Astrocyte of the cerebellum (primary cell): ENCODE data around the gene MAN1C1.

Source experiments
- DNase-seq: peaks from one replicate; pipeline ENCODE4 v3.0.0-alpha.2; 2011; ENCODE audit warnings: low read depth
- H3K4me3 ChIP-seq: 2 replicates; pipeline ENCODE4 v1.5.1; 2011; ENCODE audit warnings: mild to moderate bottlenecking, low read depth, low read length, moderate library complexity
- in situ Hi-C: cut with HindIII; loops from 2 replicates; pipeline ENCODE4 v1.10.0; 2017; ENCODE audit warnings: low sequenced_read_pairs
- TF ChIP-seq, protein P1 (sequence below): IDR thresholded peaks from 2 replicates; pipeline ENCODE4 v1.5.1; 2012; ENCODE audit warnings: low read length, low read depth, moderate library complexity, mild to moderate bottlenecking; ENCODE audit errors: missing control alignments

Gene MAN1C1

DNA sequence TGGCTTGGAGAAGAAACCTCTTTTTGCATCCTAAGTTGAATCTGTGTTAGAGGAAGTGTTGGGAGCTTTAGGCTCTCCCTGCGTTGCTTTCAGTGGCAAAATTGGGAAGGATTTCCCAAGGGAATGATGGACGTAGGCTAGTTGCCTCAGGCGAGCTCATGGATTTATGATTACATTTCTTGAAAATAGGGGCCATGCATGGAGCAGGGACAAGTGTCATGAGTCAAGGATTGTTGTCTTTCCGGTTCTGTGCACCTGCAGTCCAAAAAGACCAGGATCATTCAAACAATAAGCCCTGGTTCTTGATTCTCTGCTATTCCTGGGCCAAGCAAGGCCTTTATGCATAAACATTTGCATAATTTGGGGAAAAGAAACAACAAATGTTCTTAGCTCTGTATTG lies 7.1 kb downstream of the MAN1C1 start:
- TF ChIP-seq, protein P1, sequence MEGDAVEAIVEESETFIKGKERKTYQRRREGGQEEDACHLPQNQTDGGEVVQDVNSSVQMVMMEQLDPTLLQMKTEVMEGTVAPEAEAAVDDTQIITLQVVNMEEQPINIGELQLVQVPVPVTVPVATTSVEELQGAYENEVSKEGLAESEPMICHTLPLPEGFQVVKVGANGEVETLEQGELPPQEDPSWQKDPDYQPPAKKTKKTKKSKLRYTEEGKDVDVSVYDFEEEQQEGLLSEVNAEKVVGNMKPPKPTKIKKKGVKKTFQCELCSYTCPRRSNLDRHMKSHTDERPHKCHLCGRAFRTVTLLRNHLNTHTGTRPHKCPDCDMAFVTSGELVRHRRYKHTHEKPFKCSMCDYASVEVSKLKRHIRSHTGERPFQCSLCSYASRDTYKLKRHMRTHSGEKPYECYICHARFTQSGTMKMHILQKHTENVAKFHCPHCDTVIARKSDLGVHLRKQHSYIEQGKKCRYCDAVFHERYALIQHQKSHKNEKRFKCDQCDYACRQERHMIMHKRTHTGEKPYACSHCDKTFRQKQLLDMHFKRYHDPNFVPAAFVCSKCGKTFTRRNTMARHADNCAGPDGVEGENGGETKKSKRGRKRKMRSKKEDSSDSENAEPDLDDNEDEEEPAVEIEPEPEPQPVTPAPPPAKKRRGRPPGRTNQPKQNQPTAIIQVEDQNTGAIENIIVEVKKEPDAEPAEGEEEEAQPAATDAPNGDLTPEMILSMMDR: no peak
- in situ Hi-C loops: no loop called here
- no peak overlapping the region for H3K4me3 ChIP-seq
- DNase-seq: no peak

DNA sequence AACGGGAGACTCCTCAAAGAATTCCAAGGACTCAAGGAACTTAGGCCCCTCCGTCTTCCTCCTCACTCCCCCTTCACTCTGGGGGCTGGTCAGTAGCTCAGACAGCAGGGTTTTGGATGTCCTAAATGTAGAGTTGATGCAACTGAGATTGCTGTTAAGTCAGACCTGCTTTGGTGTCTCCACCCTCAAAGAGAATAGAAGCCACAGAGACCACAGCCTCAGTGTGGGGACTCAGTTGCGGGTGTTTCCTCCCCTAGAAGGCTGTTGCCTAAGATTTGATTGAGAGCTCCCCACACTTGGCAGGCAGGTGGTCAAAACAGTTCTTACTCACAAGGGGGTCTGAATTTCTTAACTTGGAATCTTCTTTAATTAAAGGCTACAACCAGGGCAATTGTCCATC lies 7.6 kb downstream of the MAN1C1 start:
- no peak for DNase-seq
- in situ Hi-C loops: no loop called here
- TF ChIP-seq, protein P1: no peak
- no peak overlapping the region for H3K4me3 ChIP-seq

DNA sequence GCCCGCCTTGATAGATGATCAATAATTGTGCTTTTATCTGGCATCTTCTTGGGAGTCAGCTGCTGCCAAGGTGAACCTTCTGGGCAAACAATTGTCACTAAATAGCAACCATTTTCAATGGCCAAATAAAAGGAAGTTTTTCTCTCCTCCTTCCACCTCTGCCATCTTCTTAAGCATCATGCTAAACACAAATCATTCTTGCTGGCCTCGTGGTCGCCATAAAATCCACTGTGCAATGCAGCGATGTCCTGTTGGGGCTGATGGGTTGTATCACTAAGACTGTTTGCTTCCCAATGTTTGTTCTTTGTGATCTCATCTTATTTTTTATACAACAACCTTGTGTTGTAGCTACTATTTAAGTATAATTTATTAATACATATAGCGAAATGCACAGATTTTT lies 8.0 kb downstream of the MAN1C1 start:
- H3K4me3 ChIP-seq: no peak overlapping the region
- DNase-seq: no peak
- TF ChIP-seq, protein P1: no peak
- in situ Hi-C loops: no loop called here

DNA sequence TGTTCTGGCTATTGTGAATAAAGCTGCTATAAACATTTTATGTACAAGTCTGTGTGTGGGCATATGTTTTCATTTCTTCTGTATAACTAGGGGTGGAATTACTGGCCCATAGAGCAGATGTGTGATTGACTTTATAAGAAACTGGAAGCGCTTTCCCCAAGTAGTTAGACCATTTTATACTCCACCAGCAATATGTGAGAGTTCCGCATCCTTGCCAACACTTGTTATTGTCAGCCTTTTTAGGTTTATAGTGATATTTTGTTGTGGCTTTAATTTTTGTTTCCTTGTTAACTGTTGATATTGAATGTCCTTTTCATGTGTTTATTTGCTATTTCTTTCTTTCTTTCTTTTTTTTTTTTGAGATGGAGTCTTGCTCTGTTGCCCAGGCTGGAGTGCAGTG lies 9.4 kb downstream of the MAN1C1 start:
- TF ChIP-seq, protein P1: no peak
- DNase-seq: no peak
- H3K4me3 ChIP-seq: no peak overlapping the region
- in situ Hi-C loops: no loop called here

DNA sequence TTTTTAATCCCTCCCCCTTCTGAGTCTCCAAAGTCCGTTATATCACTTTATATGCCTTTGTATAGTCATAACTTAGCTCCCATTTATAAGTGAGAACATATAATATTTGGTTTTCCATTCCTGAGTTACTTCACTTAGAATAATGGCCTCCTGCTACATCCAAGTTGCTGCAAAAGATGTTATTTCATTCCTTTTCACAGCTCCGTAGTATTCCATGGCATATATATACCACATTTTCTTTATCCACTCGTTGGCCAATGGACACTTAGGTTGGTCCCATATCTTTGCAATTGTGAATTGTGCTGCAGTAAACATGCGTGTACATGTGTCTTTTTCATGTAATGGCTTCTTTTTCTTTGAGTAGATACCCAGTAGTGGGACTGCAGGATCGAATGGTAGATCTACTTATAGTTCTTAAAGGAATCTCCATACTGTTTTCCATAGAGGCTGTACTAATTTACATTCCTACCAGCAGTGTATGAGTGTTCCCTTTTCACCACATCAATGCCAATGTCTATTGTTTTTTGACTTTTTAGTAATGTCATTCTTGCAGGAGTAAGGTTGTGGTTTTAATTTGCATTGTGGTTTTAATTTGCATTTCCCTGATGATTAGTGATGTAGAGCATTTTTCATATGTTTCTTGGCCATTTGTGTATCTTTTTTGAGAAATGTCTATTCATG lies 12.3 kb downstream of the MAN1C1 start:
- H3K4me3 ChIP-seq: no peak overlapping the region
- in situ Hi-C loops: no loop called here
- no peak for DNase-seq
- TF ChIP-seq, protein P1: no peak

DNA sequence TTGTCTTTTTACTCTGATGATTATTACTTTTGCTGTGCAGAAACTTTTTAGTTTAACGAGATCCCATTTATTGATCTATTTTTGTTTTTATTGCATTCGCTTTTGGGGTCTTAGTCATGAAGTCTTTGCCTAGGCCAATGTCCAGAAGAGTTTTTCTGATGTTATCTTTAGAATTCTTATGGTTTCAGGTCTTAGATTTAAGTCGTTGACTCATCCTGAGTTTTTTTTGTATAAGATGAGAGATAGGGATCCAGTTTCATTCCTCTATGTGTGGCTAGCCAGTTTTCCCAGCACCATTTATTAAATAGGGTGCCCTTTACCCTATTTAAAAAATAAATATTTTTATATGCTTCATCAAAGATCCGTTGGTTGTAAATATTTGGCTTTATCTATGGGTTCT lies 13.2 kb downstream of the MAN1C1 start:
- H3K4me3 ChIP-seq: no peak overlapping the region
- in situ Hi-C loops: no loop called here
- no peak for DNase-seq
- TF ChIP-seq, protein P1: no peak
